ENCODE data around the gene OR4E1. TPM values are rescaled to one million over a fixed set of nuclear protein-coding genes. Genes with fewer than 3 reads are reported as not detected.
"Not testable (repeated sequence)": the region's sequence is repeated elsewhere in the genome, so short reads cannot be mapped to it uniquely, and the experiment has no call there.

Gene OR4E1, protein sequence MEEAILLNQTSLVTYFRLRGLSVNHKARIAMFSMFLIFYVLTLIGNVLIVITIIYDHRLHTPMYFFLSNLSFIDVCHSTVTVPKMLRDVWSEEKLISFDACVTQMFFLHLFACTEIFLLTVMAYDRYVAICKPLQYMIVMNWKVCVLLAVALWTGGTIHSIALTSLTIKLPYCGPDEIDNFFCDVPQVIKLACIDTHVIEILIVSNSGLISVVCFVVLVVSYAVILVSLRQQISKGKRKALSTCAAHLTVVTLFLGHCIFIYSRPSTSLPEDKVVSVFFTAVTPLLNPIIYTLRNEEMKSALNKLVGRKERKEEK
- not detected in 2 replicates for total RNA-seq
- not detected for polyA plus RNA-seq (2012)

DNA sequence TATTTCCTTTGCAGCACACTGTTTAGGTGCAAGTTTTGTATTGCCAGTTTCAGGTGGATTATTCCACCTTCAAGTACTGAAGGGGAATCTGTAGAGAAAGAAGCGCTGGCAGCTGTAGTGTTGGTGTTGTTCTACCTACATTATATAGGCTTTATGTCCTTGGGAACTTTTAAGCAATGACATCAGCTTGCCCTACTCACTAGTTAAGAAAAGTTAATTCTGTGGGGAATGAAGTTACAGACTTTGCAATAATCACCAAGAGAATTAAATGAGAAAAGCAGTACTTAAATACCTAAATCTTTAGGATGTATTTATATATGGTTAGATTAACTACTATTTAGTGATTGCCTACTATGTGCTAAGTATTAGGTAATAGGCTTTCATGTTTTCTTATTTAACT, at the start of gene OR4E1:
OR4E1 (minus strand) TSS at position 101 of the 400 bp plus-strand sequence. CDS start 2,883 bp downstream, outside the sequence.
- DNase-seq (ENCODE audit: low read depth) = no peak

DNA sequence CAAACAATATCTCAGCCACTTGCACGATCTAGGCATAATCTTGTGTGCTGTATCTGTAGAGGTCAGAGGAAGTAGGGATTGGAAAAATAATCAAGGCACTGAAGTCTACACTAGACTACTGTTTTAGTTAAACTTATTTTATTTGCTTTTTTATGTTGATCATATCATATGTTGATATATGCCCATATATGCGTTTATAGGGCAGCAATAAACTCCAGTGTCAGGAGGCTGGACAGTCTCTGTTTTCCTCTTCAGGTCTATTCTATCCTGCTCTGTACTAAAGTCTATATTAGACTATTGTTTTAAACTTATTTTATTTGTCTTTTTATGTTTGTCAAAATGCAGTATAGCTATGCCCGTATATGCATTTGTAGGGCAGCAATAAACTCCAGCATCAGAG, 47.9 kb upstream of the OR4E1 start:
- no peak for DNase-seq (ENCODE audit: low read depth)

DNA sequence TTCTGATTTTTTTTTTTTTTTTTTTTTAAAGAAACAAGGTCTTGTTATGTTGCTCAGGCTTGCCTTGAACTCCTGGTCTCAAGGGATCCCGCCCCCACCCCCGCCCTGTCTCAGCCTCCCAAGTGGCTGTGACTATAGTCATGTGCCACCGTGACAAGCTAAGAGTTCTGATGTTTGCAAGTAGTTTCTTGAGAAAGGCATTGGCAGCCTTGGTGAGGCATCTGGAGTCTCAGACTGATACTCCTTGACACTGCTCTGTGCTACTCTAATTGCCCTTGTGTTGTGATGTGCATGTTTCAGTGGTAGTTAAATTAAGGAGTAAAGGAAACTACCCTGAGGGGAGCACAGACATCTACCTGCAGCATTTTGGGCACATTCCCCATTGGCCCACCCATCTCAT, 46.2 kb upstream of the OR4E1 start:
- no peak for DNase-seq (ENCODE audit: low read depth)

DNA sequence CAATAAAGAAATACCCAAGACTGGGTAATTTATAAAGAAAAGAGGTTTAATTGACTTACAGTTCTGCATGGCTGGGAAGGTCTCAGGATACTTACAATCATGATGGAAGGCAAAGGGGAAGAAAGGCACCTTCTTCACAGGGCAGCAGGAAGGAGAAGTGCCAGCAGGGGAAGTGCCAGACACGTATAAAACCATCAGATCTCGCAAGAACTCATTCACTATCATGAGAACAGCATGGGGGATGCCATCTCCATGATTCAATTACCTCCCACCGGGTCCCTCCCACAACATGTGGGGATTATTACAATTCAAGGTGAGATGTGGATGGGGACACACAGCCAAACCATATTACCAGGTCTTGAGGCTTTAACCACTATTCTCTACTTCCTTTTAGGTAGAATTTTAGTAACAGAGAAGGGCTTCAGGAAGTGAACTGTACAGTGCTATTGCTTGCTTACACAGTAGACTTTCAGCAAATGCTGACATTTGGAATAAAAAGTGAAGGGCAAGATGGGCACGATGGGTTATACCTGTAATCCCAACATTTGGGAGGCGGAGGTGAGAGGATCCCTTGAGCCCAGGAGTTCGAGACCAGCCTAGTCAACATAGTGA, 40.8 kb upstream of the OR4E1 start:
- DNase-seq (ENCODE audit: low read depth) = no peak

DNA sequence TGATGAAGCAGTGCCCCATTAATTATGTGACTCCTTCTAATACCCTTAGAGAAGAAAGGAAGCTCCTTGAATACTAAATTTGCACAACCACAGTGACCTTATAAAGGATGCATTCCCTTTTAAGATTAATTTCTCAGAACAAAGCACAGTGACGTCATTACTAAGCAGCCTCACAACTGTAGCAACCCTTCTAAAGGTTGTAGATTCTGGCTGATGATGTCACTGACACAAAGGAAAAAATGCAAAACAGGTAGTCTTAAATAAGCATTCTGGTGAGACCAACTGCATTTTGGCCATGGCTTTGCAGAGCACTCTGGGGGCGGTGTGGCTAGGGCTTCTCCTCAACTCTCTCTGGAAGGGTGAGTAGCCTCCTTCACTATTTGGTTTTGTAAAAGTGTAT, 38.4 kb upstream of the OR4E1 start:
- DNase-seq (ENCODE audit: low read depth) = no peak

DNA sequence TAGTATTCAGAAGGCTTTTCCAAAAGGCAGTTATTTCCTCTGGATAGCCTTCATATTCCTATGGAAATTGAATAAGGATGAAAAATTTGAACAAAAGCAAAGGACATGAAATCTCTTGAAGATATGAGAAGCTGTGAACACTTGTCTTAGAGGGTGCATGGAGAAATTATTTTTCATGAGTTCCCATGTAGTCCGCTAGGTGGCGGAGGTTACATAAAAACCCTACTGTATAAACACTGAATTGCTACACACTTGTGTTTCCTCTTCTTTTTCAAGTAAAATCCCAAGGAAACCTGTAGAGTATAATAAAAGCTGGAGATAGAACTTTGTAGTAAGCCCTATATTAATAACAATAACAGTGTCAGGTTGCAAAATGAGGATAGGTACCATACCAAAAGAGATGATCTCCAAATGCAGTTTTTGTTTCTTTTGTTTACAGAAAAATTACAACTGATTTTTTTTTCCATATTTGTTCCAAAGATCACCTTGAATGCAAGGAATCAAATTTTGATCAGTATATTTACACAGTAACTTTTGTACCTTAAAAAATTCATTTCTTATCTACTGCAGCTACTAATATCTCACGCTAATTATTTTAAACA, 37.8 kb upstream of the OR4E1 start:
- peak; percentile 38 for DNase-seq (ENCODE audit: low read depth)

DNA sequence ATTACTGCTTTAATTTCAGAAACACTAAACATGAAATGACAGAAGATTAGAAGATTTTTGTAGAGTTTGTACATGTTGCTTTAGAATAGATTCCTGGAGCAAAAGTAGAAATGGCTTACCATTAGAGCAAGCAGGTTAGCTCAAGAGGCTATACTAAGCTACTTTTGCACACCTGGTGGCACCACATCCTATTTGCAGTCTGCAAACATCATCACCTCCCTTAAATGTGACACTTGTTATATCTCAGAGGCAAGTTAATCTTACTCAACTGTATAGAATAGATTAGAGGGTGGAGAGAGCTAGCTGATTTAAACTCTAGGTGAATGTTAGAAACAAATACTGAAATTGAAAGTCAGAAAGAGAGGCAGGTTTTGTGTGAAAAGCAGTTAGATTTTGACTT, 30.7 kb upstream of the OR4E1 start:
- no peak for DNase-seq (ENCODE audit: low read depth)

DNA sequence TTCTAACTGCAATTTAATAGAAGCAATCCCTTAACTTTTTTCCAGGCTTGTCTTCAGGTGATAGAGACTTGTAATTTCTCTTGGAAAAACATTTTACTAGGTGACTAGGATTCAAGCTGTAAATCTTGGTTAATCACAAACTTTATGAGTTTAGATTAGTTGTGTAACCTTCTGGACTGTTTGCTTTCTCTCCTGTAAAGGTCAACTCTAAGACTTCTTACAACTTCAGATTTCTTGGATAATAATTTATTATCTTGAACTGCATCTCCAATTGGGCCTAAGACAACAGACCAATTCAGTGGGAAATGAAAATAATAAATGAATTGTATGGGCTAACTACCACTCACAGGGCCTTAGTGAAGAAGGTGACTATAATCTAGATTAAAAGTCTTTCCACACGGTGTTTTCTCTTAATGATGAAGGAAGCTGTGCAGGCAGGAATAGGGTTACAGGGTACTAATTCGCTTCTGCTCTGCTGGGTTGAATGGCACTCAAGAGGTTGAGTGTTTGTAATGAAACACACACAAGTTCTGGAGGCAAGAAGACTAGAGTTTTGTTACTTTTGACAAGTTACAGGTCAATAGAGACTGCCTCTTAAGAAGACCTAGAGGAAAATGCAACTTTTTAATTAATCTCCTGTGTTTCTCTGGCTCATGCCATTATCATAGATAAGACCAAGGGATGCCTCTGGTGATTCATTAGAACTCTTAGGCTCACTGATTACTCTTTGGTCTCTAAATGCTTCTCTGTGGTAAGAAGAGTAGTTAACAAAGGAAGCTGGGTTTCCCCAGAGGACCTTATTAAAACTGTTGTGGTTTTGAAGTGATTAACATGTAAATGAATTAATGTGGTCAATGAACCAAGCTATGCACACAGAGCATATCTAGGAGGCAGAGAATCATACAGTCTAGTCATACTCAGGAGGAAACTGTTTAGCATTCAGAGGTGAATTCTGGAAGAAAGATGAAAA, 30.0 kb upstream of the OR4E1 start:
- no peak for DNase-seq (ENCODE audit: low read depth)

DNA sequence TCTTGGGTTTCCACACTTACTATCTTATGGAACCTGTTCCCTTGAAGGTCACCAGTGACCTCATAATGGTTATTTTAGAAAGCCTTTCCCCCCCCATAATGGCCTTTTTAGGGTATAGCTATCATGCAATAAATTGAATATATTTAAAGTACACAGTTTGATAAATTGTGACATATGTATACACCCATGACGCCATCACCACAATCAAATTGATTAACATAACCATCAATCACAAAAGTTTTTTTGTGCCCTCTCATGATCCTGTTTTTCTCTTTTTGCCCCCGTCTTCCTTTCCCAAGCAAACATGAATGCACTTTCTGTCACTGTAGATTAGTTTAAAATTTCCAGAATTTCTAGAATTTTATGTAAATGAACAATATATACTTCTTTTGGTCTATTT, 28.7 kb upstream of the OR4E1 start:
- DNase-seq (ENCODE audit: low read depth) = no peak

DNA sequence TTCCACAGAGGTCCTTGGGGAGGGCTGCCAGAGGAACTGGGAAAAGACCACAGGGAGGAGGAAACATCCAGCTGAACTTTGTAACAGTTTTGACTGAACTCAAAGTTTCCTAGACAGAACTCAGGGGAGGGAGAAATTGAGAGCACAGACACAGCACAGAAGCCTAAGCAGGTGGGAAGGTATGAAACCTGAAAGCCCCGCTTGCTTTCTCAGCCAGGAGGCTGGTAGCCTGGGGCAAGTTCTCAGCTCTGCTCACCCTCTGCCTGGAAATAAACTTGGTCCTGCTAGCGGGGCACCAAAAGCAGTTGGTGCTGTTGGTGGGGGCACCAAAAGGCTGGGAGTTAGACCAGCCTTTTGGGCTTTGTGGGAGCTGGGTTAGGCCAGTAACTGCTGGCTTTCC, 25.9 kb upstream of the OR4E1 start:
- no peak for DNase-seq (ENCODE audit: low read depth)

DNA sequence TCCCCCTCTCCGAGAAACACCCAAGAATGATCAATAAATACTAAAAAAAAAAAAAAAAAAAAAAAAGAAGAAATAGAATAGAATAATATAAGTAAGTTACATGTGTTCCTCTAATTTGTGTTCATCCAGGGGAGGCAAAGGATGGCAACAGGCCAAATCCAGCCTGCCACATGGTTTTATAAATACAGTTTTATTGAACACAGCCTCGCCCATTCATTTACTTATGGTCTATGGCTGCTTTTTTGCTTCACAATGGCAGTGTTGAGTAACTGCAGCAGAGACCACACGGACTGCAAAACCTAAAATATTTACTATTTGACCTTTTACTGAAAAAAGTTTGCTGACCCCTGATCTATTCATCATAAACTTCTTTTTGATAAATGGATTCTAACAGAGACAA, 24.9 kb upstream of the OR4E1 start:
- DNase-seq (ENCODE audit: low read depth) = not testable (repeated sequence)

DNA sequence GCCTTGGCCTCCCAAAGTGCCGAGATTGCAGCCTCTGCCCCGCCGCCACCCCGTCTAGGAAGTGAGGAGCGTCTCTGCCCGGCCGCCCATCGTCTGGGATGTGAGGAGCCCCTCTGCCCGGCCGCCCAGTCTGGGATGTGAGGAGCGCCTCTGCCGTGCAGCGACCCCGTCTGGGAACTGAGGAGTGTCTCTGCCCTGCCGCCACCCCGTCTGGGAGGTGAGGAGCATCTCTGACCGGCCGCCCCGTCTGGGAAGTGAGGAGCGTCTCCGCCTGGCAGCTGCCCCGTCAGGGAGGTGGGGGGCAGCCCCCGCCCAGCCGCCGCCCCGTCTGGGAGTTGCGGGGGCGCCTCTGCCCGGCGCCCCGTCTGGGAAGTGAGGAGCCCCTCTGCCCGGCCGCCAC, 24.0 kb upstream of the OR4E1 start:
- not testable (repeated sequence) for DNase-seq (ENCODE audit: low read depth)

DNA sequence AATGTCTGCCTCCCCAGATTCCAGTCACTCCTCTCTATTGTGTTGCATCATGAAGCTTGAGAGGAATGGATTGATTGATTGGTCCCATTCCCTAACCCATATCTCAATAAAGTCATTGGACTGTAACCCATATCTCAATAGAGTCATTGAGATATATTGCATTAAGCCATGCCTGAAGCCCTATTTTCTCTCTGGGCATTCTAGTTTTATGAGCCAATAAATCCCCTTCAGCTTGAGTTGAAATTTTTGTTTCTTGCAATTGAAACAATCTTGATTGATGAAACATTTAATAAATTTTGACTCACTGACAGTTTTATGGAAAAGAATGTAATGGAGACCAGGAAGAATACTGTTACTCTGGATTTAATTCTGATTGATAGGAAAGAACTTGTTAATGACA, 20.8 kb upstream of the OR4E1 start:
- DNase-seq (ENCODE audit: low read depth) = no peak

DNA sequence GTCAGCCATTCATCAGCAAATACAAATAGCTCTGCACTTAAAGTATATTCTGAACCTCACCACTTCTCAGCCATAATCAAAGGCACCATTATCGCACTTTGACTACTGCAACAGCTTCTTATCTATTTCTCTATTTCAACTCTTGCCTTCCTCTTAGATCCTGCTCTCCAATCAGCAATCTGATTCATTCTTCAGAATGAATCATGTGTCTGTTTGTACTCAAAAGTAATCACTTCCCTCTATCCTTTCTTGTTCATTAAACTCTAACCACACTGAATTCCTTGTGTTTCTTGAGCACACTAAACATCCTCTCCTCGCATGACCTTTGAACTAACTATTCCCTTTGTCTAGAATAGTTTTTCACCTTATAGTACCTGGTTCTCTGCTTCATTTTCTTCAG, 12.8 kb upstream of the OR4E1 start:
- no peak for DNase-seq (ENCODE audit: low read depth)

DNA sequence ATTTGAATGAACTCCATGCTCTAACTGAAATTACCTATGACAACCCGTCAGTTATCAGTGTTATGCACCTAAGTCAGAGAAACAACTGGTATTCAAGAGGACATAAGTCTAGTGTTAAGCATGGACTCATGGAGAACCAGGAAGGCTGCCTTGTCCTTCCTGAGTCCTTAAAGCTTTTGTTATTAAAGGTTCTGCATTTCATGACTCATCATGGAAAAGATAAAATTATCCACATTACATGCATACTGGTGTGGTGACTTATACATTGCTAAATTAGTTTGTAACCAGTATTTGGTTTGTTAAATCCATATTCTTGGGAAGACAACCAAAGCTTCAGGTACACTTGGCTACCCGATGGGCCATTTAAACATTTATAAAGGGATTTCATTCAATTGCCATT, 6.5 kb upstream of the OR4E1 start:
- peak; percentile 4 for DNase-seq (ENCODE audit: low read depth)

DNA sequence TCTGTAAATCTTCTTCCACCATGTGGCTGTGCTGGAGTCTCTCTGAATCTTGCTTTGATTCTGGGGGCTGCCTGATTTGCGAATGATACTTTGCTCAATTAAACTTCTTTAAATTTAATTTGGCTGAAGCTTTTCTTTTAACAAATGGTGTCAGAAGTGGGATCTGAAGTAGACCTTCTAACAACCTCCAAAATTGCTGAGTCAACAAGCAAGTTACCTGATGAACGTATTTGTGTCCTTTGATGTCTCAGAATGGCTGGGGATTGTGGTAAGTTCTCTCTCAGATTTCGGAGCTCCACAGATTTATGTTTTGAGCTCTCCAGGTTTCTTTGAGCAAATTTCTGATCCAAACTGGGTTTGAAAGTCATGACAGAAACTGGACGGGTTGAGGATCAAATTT, 1.9 kb upstream of the OR4E1 start:
- no peak for DNase-seq (ENCODE audit: low read depth)

DNA sequence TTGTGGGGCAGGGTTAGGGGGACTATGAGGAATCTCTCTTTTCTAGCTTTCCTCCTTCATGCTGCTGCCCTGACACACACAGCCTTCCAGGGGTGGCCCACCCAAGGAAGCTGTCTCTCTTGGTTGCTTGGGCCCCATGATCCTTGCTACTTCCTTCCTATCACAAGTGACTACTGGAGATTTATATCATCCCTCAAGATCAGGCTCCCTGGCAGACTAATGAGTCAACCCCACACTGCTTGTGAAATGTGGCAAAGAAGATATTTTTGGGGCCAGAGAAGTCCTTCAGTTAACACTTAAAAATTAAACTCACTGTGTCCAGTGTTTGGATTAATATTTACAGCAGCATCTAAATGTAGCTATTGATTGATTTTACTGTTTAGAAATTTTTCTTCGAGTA, 1.5 kb downstream of the OR4E1 start:
- no peak for DNase-seq (ENCODE audit: low read depth)

DNA sequence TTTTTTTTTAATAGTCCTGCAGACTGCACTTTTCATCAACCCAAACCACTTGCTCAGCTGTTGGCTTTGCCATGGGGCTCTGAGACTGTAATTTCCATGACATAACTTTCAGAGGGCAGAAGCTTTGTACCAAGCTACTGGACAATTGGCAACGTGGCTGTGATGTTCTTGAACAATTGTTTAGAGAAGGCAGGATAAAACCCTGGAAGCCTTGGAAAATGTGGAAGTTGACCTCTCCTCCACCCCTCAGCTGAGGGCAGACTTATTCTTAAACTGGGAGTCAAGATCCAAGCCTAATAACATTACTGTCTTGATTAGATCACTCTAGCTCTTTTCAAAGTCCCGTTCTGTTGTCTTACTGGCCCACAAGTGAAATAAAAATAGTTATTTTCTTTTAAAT, 2.2 kb downstream of the OR4E1 start:
- DNase-seq (ENCODE audit: low read depth) = peak; percentile 31

DNA sequence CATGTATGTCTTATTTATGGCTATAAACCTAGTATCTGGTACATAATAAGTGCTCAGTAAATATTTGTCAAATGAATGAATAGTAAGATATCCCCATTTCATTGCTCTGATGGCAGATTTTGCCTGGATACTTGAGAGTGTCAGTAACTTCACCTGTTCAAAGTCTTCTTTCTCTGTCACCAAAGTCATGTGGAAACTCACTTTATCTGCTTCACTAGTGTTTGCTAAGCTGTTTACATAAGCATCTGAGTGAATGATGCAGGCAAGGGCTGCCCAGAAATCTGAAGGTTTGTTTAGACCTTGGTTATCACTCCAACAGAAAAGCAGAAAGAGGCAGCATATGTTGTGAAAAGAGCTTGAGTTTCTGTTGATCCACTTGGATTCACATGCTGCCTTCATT, 4.3 kb downstream of the OR4E1 start:
- DNase-seq (ENCODE audit: low read depth) = no peak

DNA sequence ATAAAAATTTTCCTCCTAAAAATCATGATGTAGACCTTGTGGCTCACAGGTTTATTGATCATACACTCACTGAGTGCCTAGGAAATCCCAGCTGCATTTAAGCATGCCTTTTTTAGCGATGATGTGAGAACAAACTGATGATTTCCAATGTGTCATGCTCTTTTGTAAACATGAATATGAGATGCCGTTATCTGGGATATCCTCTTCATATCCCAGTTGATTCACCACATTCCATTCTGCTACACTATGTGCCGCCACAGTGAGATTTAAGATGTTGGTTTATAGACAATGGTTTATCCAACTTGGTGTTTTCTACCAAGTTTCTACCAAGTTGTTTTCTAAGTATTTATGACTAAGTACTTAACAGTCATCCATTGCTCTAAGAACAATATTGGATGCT, 5.2 kb downstream of the OR4E1 start:
- peak; percentile 38 for DNase-seq (ENCODE audit: low read depth)

DNA sequence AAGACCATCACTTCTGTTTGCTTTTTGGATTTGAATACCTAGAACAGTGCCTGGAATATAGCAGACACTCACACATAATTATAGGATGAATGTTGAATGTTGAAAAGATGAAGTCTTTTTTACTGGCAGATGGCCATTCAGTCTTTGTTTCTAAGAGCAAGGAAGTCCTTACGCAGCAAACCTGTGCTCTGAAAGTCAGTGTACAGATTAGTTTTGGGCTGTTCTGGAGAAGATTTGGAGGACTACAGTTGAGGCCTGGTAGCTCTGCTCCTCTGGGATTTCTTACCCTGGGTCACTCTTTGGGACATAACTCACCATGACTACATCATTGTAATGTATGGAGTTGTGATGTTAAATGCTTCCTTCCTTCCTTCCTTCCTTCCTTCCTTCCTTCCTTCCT, 16.6 kb downstream of the OR4E1 start:
- DNase-seq (ENCODE audit: low read depth) = no peak

DNA sequence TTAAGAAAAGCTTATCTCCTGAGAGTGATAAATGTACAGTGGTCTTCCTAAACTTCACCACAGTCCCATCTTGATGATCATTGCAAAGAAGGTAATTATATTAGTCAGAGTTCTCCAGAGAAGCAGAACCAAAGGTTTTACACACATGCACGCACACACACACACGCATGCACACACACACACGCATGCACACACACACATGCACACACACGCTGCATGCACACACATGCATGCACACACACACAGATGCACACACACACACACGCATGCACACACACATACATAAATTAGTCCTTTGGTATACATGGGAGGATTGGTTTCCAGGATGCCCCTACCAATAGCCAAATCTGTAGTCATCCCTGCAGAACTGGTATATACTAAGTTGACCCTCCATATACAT, 19.4 kb downstream of the OR4E1 start:
- no peak for DNase-seq (ENCODE audit: low read depth)
